ENCODE data around the gene LSM12.

Gene LSM12

GRCh38 chr17:44084131-44084538, 17.7 kb upstream of the LSM12 start:
- Histone ChIP-seq H3K27me3 (replicated peaks; ENCODE audit: insufficient read depth, low read length) (no peaks in the 10 kb centered on the region), H3F3A (ENCODE audit: insufficient read depth, low read length) (no peaks in the 10 kb centered on the region), H2AFZ (ENCODE audit: low read length) (no peak overlapping the region), H3K4me1 (ENCODE audit: low read length) (no peaks in the 10 kb centered on the region), H3K27ac (ENCODE audit: low read length) (no peak overlapping the region), H3K4me3 (ENCODE audit: low read length) (no peak overlapping the region), H3K9me3 (replicated peaks; ENCODE audit: insufficient read depth, low read length) (no peaks in the 10 kb centered on the region), H3K9me2 (replicated peaks; ENCODE audit: insufficient read depth, low read length) (no peaks in the 10 kb centered on the region), H3K79me2 (ENCODE audit: low read length) (no peaks in the 10 kb centered on the region), H3K9ac (ENCODE audit: low read length) (no peak overlapping the region), H4K20me1 (ENCODE audit: insufficient read depth, low read length) (no peaks in the 10 kb centered on the region), H3K4me2 (ENCODE audit: low read depth, low read length) (no peak overlapping the region), H3K36me3 (replicated peaks; ENCODE audit: insufficient read depth, low read length) (no peaks in the 10 kb centered on the region)
- DNase-seq = peak; percentile 29
- no peak for TF ChIP-seq EZH2phosphoT487 (IDR thresholded peaks at IDR 0.05; ENCODE audit: low read length)
- TF ChIP-seq, protein P1, sequence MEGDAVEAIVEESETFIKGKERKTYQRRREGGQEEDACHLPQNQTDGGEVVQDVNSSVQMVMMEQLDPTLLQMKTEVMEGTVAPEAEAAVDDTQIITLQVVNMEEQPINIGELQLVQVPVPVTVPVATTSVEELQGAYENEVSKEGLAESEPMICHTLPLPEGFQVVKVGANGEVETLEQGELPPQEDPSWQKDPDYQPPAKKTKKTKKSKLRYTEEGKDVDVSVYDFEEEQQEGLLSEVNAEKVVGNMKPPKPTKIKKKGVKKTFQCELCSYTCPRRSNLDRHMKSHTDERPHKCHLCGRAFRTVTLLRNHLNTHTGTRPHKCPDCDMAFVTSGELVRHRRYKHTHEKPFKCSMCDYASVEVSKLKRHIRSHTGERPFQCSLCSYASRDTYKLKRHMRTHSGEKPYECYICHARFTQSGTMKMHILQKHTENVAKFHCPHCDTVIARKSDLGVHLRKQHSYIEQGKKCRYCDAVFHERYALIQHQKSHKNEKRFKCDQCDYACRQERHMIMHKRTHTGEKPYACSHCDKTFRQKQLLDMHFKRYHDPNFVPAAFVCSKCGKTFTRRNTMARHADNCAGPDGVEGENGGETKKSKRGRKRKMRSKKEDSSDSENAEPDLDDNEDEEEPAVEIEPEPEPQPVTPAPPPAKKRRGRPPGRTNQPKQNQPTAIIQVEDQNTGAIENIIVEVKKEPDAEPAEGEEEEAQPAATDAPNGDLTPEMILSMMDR (IDR thresholded peaks at IDR 0.05; ENCODE audit: low read length) = peak; percentile 38

GRCh38 chr17:44083250-44083849, 16.9 kb upstream of the LSM12 start:
- TF ChIP-seq, protein P1 (IDR thresholded peaks at IDR 0.05; ENCODE audit: low read length) = no peak; the same call in 1 of the 2 replicates
- TF ChIP-seq EZH2 (optimal IDR thresholded peaks at IDR 0.05; ENCODE audit: low read depth, low read length) (no peak), EZH2phosphoT487 (IDR thresholded peaks at IDR 0.05; ENCODE audit: low read length) (no peak)
- no peak overlapping the region for H3K4me2 ChIP-seq (ENCODE audit: low read depth, low read length)
- H3K9me2 ChIP-seq (replicated peaks; ENCODE audit: insufficient read depth, low read length) = no peaks in the 10 kb centered on the region
- DNase-seq = no peak
- H3K9ac ChIP-seq (ENCODE audit: low read length) = no peak overlapping the region
- no peak overlapping the region for H3K4me3 ChIP-seq (ENCODE audit: low read length)
- no peaks in the 10 kb centered on the region for H3K79me2 ChIP-seq (ENCODE audit: low read length)
- H3F3A ChIP-seq (ENCODE audit: insufficient read depth, low read length) = no peaks in the 10 kb centered on the region
- no peaks in the 10 kb centered on the region for H3K4me1 ChIP-seq (ENCODE audit: low read length)
- no peaks in the 10 kb centered on the region for H3K36me3 ChIP-seq (replicated peaks; ENCODE audit: insufficient read depth, low read length)
- H2AFZ ChIP-seq (ENCODE audit: low read length) = no peak overlapping the region
- no peak overlapping the region for H3K27ac ChIP-seq (ENCODE audit: low read length)
- H4K20me1 ChIP-seq (ENCODE audit: insufficient read depth, low read length) = no peaks in the 10 kb centered on the region
- no peaks in the 10 kb centered on the region for H3K9me3 ChIP-seq (replicated peaks; ENCODE audit: insufficient read depth, low read length)
- H3K27me3 ChIP-seq (replicated peaks; ENCODE audit: insufficient read depth, low read length) = no peaks in the 10 kb centered on the region

- H4K20me1 ChIP-seq (ENCODE audit: insufficient read depth, low read length) = no peaks in the 10 kb centered on the region
- H3K9me2 ChIP-seq (replicated peaks; ENCODE audit: insufficient read depth, low read length) = no peaks in the 10 kb centered on the region
- H3K9ac ChIP-seq (ENCODE audit: low read length) = no peak overlapping the region
- H3K4me3 ChIP-seq (ENCODE audit: low read length) = no peak overlapping the region
- H3K9me3 ChIP-seq (replicated peaks; ENCODE audit: insufficient read depth, low read length) = no peaks in the 10 kb centered on the region
- no peak overlapping the region for H2AFZ ChIP-seq (ENCODE audit: low read length)
- DNase-seq = no peak
- H3F3A ChIP-seq (ENCODE audit: insufficient read depth, low read length) = no peaks in the 10 kb centered on the region
- no peaks in the 10 kb centered on the region for H3K79me2 ChIP-seq (ENCODE audit: low read length)
- H3K4me2 ChIP-seq (ENCODE audit: low read depth, low read length) = no peak overlapping the region
- TF ChIP-seq, protein P1 (IDR thresholded peaks at IDR 0.05; ENCODE audit: low read length) = no peak
- no peak for TF ChIP-seq EZH2phosphoT487 (IDR thresholded peaks at IDR 0.05; ENCODE audit: low read length)
- no peak for TF ChIP-seq EZH2 (optimal IDR thresholded peaks at IDR 0.05; ENCODE audit: low read depth, low read length)
- no peaks in the 10 kb centered on the region for H3K4me1 ChIP-seq (ENCODE audit: low read length)
- H3K27me3 ChIP-seq (replicated peaks; ENCODE audit: insufficient read depth, low read length) = no peaks in the 10 kb centered on the region
- H3K36me3 ChIP-seq (replicated peaks; ENCODE audit: insufficient read depth, low read length) = no peaks in the 10 kb centered on the region
- H3K27ac ChIP-seq (ENCODE audit: low read length) = no peak overlapping the region
These were observed 15.9 kb upstream of the LSM12 start for GRCh38 chr17:44082256-44082927.
